HFF-Myc (cell line): Measurements from ENCODE around the gene LRRC34.

Experiments
- DNase-seq: peaks from one replicate; pipeline ENCODE4 v3.0.0-alpha.2; 2011; ENCODE audit warnings: low read depth; ENCODE audit errors: extremely low read depth
- H3K4me3 ChIP-seq: replicated peaks from 2 replicates; pipeline ENCODE4 v1.5.1; 2011; ENCODE audit warnings: low read depth, mild to moderate bottlenecking, control low read depth, low read length
- CTCF ChIP-seq: IDR thresholded peaks from 2 replicates; pipeline ENCODE4 v1.5.1; 2012; ENCODE audit warnings: mild to moderate bottlenecking, low read depth, low read length, control low read depth; ENCODE audit errors: missing control alignments

The LRRC34 gene

GRCh38 chr3:169758359-169758994, 54.2 kb downstream of the LRRC34 start:
- H3K4me3 ChIP-seq = no peak overlapping the region
- TF ChIP-seq CTCF = no peak
- no peak for DNase-seq

- TF ChIP-seq CTCF = no peak
- DNase-seq = no peak
- no peak overlapping the region for H3K4me3 ChIP-seq
These were observed 57.2 kb downstream of the LRRC34 start for GRCh38 chr3:169755488-169755887.

GRCh38 chr3:169754711-169755110, 58.0 kb downstream of the LRRC34 start:
- H3K4me3 ChIP-seq = no peak overlapping the region
- no peak for DNase-seq
- no peak for TF ChIP-seq CTCF

GRCh38 chr3:169751875-169752274, 60.8 kb downstream of the LRRC34 start:
- DNase-seq = no peak
- no peak for TF ChIP-seq CTCF

GRCh38 chr3:169750665-169751064, 62.0 kb downstream of the LRRC34 start:
- H3K4me3 ChIP-seq = no peak overlapping the region
- no peak for DNase-seq
- no peak for TF ChIP-seq CTCF

More at GRCh38 chr3:169751875-169752274, 60.8 kb downstream of the LRRC34 start:
- H3K4me3 ChIP-seq = no peak overlapping the region

GRCh38 chr3:169748670-169749069, 64.0 kb downstream of the LRRC34 start:
- no peak overlapping the region for H3K4me3 ChIP-seq
- TF ChIP-seq CTCF = no peak
- DNase-seq = no peak

- no peak for TF ChIP-seq CTCF
- no peak overlapping the region for H3K4me3 ChIP-seq
- DNase-seq = no peak
These were observed 65.8 kb downstream of the LRRC34 start for GRCh38 chr3:169746924-169747323.
